GM23338 (cell line): ENCODE data around the gene IFT74. TPM values are rescaled to one million over a fixed set of nuclear protein-coding genes. Genes with fewer than 3 reads are reported as not detected.

ENCODE experiments used
- ATAC-seq: fragments of 200-7000 bp; cut with Tn5 transposase; 3 replicates; pipeline ENCODE4 v1.9.1; 2020
- DNase-seq: peaks from one replicate; pipeline ENCODE4 v3.0.0-alpha.2; 2015; ENCODE audit warnings: low spot score
- H2AFZ ChIP-seq: fragments of 200-600 bp; sonication (generic); 2 replicates; pipeline ENCODE4 v1.8.0; 2016; ENCODE audit warnings: antibody characterized with exemption, mild to moderate bottlenecking, moderate library complexity
- H3F3A ChIP-seq: fragments of 200-600 bp; sonication (generic); replicated peaks from 2 replicates; pipeline ENCODE4 v1.8.0; 2017; ENCODE audit warnings: antibody characterized with exemption, mixed run types, low read depth
- H3K27ac ChIP-seq: fragments of 200-600 bp; sonication (generic); 2 replicates; pipeline ENCODE4 v1.6.1; 2016; ENCODE audit warnings: low read depth
- H3K27me3 ChIP-seq: fragments of 200-600 bp; sonication (generic); 2 replicates; pipeline ENCODE4 v1.8.0; 2016; ENCODE audit warnings: mild to moderate bottlenecking, mixed run types, moderate library complexity; ENCODE audit not compliant: insufficient read depth
- H3K36me3 ChIP-seq: fragments of 200-600 bp; sonication (generic); 2 replicates; pipeline ENCODE4 v1.8.0; 2016; ENCODE audit warnings: mild to moderate bottlenecking; ENCODE audit not compliant: insufficient read depth
- H3K4me1 ChIP-seq: fragments of 200-600 bp; sonication (generic); 2 replicates; pipeline ENCODE4 v1.8.0; 2016; ENCODE audit warnings: mild to moderate bottlenecking, moderate library complexity; ENCODE audit not compliant: insufficient read depth
- H3K4me2 ChIP-seq: fragments of 200-600 bp; sonication (generic); 2 replicates; pipeline ENCODE4 v1.7.1; 2017; ENCODE audit warnings: mixed run types
- H3K4me3 ChIP-seq: fragments of 200-600 bp; sonication (generic); 2 replicates; pipeline ENCODE4 v1.6.1; 2016; ENCODE audit warnings: mixed run types
- H3K79me2 ChIP-seq: fragments of 200-600 bp; sonication (generic); replicated peaks from 2 replicates; pipeline ENCODE4 v1.8.0; 2017; ENCODE audit warnings: mild to moderate bottlenecking; ENCODE audit not compliant: insufficient read depth
- H3K9me2 ChIP-seq: fragments of 200-600 bp; sonication (generic); 2 replicates; pipeline ENCODE4 v1.8.0; 2017; ENCODE audit not compliant: insufficient read depth
- H4K20me1 ChIP-seq: fragments of 200-600 bp; sonication (generic); replicated peaks from 2 replicates; pipeline ENCODE4 v1.8.0; 2017; ENCODE audit warnings: mild to moderate bottlenecking; ENCODE audit not compliant: insufficient read depth
- H3K27ac Mint-ChIP-seq: 2 replicates; pipeline ENCODE4 v1.8.0; 2020; ENCODE audit warnings: inconsistent platforms, mild to moderate bottlenecking, moderate library complexity, mixed read lengths
- H3K27me3 Mint-ChIP-seq: 3 replicates; pipeline ENCODE4 v1.8.0; 2022; ENCODE audit warnings: low read depth, mild to moderate bottlenecking, moderate library complexity, mixed read lengths, inconsistent platforms; ENCODE audit not compliant: insufficient read depth, poor library complexity
- H3K36me3 Mint-ChIP-seq: 3 replicates; pipeline ENCODE4 v1.8.0; 2021; ENCODE audit warnings: low read depth, mild to moderate bottlenecking, inconsistent platforms, moderate library complexity, mixed read lengths
- H3K4me1 Mint-ChIP-seq: 3 replicates; pipeline ENCODE4 v1.8.0; 2020; ENCODE audit warnings: mild to moderate bottlenecking, inconsistent platforms, mixed read lengths
- H3K4me3 Mint-ChIP-seq: 3 replicates; pipeline ENCODE4 v1.8.0; 2021; ENCODE audit warnings: moderate library complexity, mild to moderate bottlenecking, inconsistent platforms, mixed read lengths
- H3K9me3 Mint-ChIP-seq: 3 replicates; pipeline ENCODE4 v1.8.0; 2020; ENCODE audit warnings: moderate library complexity, mild to moderate bottlenecking, inconsistent platforms, mixed read lengths
- CTCF ChIP-seq, 2 experiments: fragments of 200-600 bp in 1 of 2; sonication (generic) in 1 of 2; conservative IDR thresholded peaks; 2 replicates each; pipeline versions ENCODE4 v1.5.1 to v1.6.1; 2016 to 2017; ENCODE audit warnings: antibody characterized with exemption in 2 of 2, low read depth in 2 of 2, mild to moderate bottlenecking in 2 of 2, moderate library complexity in 1 of 2
- EZH2 ChIP-seq: fragments of 200-600 bp; sonication (generic); IDR thresholded peaks from one replicate; pipeline ENCODE4 v1.8.0; 2017; ENCODE audit warnings: antibody characterized with exemption, mild to moderate bottlenecking, low read depth; ENCODE audit not compliant: unreplicated experiment
- EZH2phosphoT487 ChIP-seq: fragments of 200-600 bp; sonication (generic); IDR thresholded peaks from one replicate; pipeline ENCODE4 v1.8.1; 2018; ENCODE audit warnings: antibody characterized with exemption; ENCODE audit not compliant: unreplicated experiment
- JUNB ChIP-seq: IDR thresholded peaks from one replicate; pipeline ENCODE4 v1.6.1; 2016; ENCODE audit warnings: antibody characterized with exemption; ENCODE audit not compliant: unreplicated experiment
- NANOG ChIP-seq: IDR thresholded peaks from 2 replicates; pipeline ENCODE4 v1.6.1; 2016; ENCODE audit warnings: antibody characterized with exemption, borderline replicate concordance
- REST ChIP-seq: IDR thresholded peaks from one replicate; pipeline ENCODE4 v1.6.1; 2018; ENCODE audit warnings: antibody characterized with exemption; ENCODE audit not compliant: unreplicated experiment
- STAT1 ChIP-seq: IDR thresholded peaks from one replicate; pipeline ENCODE4 v1.6.1; 2016; ENCODE audit warnings: antibody characterized with exemption; ENCODE audit not compliant: unreplicated experiment
- ZNF114 ChIP-seq: fragments of 250-450 bp; sonication (Bioruptor Pico); IDR thresholded peaks from 2 replicates; pipeline ENCODE4 v1.5.0; 2020; ENCODE audit warnings: mild to moderate bottlenecking, moderate library complexity
- ZNF331 ChIP-seq: fragments of 250-450 bp; sonication (Bioruptor Pico); IDR thresholded peaks from 2 replicates; pipeline ENCODE4 v1.5.0; 2020; ENCODE audit warnings: low read depth, mild to moderate bottlenecking, moderate library complexity
- ZNF462 ChIP-seq: fragments of 250-450 bp; sonication (Bioruptor Pico); IDR thresholded peaks from 2 replicates; pipeline ENCODE4 v1.5.0; 2020; ENCODE audit warnings: mild to moderate bottlenecking, moderate library complexity
- polyA plus RNA-seq: library from polyadenylated mRNA; unstranded; fragments of >200 nt; fragmentation: Nextera tagmentation; extraction: Ambion mirVana; gene quantifications from 2 replicates; pipeline ENCODE4 v1.2.1, GENCODE V29; 2016
- total RNA-seq: library from RNA; depleted of rRNA; stranded (reverse); fragments of >200 nt; shearing (Covaris generic); gene quantifications from 2 replicates; pipeline ENCODE4 v1.2.3, GENCODE V29; 2014

The IFT74 gene
- total and polyA plus RNA-seq, 2 experiments from 2014 or later = 14.6 to 30.0 TPM

GRCh38 chr9:26947736-26948135 is 8.5 kb upstream of the IFT74 start (continued):
- TF ChIP-seq ZNF462 (CRISPR knock-in tag) (no peak), ZNF331 (no peak), ZNF114 (CRISPR knock-in tag) (no peak), REST (no peak), STAT1 (no peak), JUNB (no peak)

GRCh38 chr9:26949637-26950069 is 6.6 kb upstream of the IFT74 start:
- Mint-ChIP-seq H3K27ac (peak overlapping the region; percentile 67; the same call in 1 of the 2 replicates), H3K4me3 (no peak overlapping the region), H3K27me3 (no peaks in the 10 kb centered on the region), H3K9me3 (no peaks in the 10 kb centered on the region), H3K36me3 (no peaks in the 10 kb centered on the region; the same call in 2 of the 3 replicates), H3K4me1 (peaks cover 8% of the 10 kb centered on the region)
- Histone ChIP-seq H3K27ac (no peak overlapping the region), H3F3A (no peaks in the 10 kb centered on the region), H4K20me1 (0 out of 2 replicates have a peak, but pooled peaks cover 9% of the 10 kb centered on the region), H3K79me2 (peaks cover 23% of the 10 kb centered on the region), H3K36me3 (no peaks in the 10 kb centered on the region), H3K4me1 (peaks cover 9% of the 10 kb centered on the region; the same call in 1 of the 2 replicates), H2AFZ (no peak overlapping the region), H3K4me3 (no peak overlapping the region), H3K9me2 (no peaks in the 10 kb centered on the region), H3K27me3 (no peaks in the 10 kb centered on the region), H3K4me2 (no peak overlapping the region)
- ATAC-seq (no peak), DNase-seq (no peak)
- TF ChIP-seq ZNF331 (no peak), REST (no peak), NANOG (no peak), EZH2phosphoT487 (no peak), ZNF114 (CRISPR knock-in tag) (no peak), CTCF (conservative IDR thresholded peaks at IDR 0.05; ENCODE audit: low read depth in 2 of 2) (no peak), STAT1 (no peak), EZH2 (no peak)
